ENCODE data around the gene PRKCA.

GRCh38 chr17:66711401-66711800 is 409.0 kb downstream of the PRKCA start:
- no peak for TF ChIP-seq POLR2AphosphoS5 (IDR thresholded peaks at IDR 0.05; ENCODE audit: low read depth, low read length)
- TF ChIP-seq SIN3A (IDR thresholded peaks at IDR 0.05; ENCODE audit: borderline replicate concordance, insufficient read depth, low read length), result no peak
- no peak for TF ChIP-seq TAF1 (IDR thresholded peaks at IDR 0.05; ENCODE audit: borderline replicate concordance, insufficient read depth, low read length)
